COLO668 (cell line): ENCODE measurements around the gene UBALD1.

Experiments
- DNase-seq: peaks from one replicate; lab custom pipeline; 2025; ENCODE audit not compliant: unreplicated experiment; lab: John Stamatoyannopoulos, UW

Gene UBALD1

GRCh38 chr16:4616047-4616811, 1.5 kb upstream of the UBALD1 start:
- peak; percentile 99 for DNase-seq

DNA sequence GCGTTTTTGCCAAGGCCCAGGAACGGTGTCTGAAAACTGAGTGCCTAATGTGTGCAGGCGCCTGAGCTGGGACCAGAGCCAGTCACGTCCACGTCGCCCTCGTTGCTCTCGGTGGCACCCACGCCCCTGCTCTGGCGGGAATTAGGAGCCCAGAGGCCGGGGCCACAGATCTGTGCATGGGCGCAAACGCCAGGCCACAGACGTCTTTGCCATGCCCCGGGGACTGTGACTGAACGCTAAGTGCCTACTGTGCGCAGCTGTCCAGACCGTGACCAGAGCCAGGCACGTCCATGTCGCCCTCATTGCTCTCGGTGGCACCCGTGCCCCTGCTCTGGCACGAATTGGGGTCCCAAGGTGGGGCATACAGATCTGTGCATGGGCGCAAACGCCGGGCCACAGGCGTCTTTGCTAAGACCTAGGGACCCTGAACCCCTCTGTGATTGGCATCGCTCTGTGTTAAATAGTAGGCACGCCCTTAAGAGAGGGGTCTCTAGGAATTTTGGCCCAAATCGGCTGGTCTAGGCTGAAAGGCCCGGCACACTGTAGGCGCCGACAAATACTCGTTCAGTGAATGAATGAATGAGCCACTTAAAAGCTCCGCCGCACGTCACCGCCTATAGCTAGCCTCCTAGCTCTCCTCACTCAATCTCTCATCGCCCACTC, 827 bp upstream of the UBALD1 start:
- peak; percentile 55 for DNase-seq

GRCh38 chr16:4613636-4614570, 785 bp downstream of the UBALD1 start:
- peak; percentile 71 for DNase-seq

- no peak for DNase-seq
Measured at GRCh38 chr16:4612977-4613635, 1.6 kb downstream of the UBALD1 start.

DNA sequence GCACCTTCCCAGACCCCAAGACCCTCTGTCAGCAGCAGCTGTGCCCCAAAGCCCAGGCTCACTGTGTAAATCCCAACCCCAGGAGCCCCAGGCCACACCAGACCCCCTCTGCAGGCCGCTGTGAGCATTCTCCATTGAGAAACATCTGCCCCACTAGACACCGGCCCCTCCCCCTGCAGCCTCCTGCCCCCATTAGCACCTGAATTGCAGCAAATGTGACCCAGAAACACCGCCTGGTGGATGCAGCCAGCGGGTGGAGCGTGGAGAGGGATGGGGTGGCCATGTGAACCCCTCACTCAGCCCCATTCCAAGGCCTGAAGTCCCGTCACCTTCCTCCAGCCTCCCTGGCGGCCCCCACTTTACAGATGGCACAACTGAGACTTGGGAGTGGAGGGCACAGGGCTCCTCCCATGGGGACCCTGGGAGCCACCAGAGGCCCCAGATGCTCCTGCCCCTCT, 2.2 kb downstream of the UBALD1 start:
- DNase-seq = no peak

DNA sequence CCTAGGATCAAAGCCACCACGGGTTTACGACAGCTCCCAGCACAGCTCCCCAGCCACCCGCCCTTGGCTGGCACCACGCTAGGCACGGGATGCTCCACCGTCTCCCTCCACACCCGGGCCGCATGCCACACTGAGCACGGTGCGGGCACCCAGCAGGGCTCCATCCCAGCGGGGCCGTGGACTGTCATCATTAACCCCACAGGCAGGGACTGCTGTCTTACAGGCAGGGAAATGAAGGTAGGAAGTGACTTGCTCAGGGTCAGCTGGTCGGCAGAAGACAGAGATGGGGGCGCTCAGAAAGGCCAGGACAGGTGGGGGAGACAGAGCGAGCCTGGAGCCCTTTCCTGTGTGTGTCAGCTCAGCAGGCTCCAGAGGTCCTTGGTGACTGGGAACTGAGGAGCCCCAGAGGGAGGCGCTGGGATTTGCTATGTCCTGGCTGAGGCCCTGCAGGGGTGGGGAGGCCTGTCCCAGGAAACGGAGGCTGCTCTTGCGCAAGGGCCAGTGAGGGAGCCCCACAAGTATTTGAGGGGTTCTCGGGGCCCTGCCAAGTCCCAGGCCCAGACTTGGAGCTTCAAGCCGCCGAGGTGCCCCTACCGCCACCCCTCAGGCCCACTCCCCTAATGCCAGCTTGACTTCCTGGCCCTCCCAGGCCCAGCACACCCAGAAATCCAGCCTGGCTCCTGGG, 3.2 kb downstream of the UBALD1 start:
- DNase-seq = no peak

DNA sequence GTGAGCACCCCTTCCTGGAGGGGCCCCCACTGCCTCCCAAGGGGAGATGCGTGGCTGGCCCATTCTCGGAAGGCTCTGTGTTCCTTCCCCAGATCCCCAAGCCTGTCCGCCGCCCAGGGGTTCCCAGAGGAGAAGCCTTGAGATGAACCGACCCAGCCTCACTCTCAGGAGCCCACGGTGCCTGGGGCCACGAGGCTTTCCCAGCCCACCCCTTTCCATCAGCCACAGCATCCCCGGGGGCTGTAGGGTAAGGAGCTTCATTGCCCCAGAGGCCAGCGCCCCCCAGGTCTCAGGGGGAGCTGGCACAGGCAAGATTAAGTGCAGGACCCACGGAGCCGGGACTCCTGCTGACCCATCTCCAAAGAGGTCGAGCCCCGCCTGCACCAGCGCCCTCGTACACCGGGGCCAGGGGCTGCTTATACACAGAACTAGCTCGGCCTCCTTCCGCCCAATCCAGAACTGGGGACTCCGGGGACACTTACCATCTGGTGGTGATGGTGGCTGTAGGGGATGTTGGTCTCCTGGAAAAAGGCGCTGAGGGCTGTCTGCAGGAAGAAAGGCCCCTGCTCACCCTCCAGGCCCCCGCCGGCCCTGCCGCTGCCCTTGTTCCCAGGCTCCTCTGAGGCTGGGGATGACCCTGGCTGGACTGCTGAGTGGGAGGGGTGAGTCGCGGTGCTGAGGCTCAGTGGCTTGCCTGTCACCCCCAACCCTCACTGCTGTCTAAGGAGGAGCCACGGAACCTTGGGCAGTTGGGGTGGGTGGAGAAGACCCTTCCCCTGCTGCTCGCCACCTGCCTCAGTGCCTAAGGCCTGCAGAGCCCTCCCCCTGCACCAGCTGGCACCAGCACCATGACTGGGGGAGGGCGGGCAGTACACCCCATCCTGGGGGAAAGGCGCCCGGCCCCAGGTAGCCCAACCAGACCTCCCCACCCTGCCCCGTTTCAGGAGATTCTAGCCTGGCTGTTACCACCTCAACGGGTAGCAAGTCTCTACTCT, 4.4 kb downstream of the UBALD1 start:
- no peak for DNase-seq

- DNase-seq = no peak
Measured at GRCh38 chr16:4609200-4610010, 5.3 kb downstream of the UBALD1 start.

- DNase-seq = no peak
Measured at GRCh38 chr16:4608704-4608980, 6.0 kb downstream of the UBALD1 start.

DNA sequence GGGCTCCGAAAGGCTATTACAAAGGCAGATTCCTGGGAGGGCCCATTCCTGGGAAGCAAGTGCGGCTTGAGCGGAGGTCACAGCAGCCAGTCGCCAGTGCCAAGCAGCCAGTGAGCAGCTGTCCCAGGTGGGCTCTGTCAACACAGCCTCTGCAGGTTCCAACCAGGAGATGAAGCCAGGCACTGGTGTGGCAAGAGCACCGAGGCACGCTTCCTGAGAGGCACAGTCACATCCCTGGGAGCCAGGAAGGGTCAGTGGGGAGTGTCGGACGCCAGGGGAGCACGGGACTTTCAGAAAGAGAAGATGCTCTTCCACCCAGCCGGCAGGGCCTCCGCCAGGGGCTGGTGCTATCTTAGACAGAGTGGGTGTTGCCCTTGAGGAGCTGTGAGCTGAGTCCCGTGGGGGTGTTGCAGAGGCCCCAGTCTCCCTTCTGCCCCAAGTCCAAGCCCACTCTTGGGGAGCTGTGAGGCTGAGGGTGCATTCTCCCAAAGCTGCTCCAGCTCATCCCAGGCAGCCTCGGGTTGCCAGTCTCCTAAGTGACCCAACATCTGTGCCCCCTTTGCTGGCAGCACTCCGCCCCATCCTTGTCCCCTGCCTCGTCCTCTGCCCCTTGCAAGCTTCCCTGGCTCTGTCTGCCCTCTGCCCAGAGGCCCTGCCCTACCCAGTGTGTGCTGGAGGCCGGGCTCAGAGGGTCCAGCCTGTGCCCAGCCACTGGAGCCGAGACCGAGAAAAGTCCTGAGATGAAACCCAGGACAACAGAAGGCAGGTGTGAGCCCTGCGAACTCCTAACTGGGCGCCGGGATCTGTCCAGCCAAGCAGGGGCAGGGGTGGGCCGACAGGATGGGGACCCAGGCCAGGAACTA, 6.6 kb downstream of the UBALD1 start:
- no peak for DNase-seq

DNA sequence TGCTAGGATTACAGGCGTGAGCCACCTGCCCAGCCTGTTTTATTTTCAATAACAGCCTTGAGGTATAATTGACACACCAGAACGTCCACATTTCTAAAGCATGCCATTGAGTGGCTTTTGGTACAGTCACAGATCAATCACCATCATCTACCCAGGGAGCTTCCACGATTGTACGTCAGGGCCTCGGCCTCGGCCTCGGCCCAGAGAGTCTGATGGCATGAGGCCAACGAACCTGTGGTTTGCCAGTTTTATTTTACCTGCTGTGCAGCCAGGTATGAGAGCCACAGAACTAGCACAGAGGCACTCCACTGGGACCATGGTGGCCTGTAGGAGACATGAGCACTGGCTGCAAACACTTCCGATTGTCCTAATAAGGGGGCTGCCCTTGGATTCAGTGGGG, 8.3 kb downstream of the UBALD1 start:
- peak; percentile 18 for DNase-seq

GRCh38 chr16:4604401-4604800, 10.3 kb downstream of the UBALD1 start:
- DNase-seq = no peak

DNA sequence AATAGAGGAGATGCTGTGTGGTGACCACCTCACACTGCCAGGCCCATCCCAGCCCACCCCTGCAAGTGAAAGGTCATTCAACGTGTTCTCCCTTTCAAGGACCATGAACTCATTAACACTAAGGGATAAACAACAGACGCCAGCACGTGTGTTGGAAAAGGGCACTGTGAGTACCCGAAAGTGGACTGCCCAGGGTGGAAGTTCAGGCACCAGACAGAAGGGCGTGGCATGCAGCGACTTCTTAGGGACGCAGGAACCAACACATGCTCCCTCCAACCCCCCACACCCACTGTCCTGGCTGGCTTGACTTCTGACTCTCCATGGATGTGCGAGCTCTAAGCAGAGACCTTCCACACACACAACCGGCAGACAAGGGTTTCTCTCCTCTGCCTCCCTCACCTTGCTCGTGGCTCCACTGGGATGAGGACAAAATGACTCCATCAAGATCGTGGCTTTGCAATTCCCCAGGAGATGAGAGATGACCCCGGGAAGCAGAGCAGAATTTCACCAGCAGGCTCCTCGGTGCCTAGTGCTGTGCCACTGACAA, 11.0 kb downstream of the UBALD1 start:
- no peak for DNase-seq

DNA sequence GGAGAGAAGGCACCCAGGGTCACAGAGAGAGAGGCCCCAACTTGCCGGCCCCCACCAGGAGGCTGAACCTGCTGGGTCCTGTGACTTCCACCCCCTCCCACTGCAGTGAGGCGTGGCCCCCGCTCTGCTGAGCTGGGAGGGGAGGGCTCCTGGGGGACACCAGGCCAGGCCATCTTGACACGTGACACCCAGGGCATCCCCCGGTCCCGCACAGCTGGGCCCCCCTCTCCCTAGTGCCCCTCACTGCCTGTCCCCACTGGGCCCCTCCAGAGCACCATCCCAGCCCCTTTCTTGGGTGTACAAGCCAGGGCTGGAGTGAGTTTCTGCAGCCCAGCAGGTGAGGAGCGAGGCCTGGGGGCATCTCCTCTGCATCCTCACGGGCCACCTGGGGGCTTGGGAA, 12.4 kb downstream of the UBALD1 start:
- no peak for DNase-seq

- DNase-seq = no peak
Measured at GRCh38 chr16:4601864-4602186, 12.9 kb downstream of the UBALD1 start.

DNA sequence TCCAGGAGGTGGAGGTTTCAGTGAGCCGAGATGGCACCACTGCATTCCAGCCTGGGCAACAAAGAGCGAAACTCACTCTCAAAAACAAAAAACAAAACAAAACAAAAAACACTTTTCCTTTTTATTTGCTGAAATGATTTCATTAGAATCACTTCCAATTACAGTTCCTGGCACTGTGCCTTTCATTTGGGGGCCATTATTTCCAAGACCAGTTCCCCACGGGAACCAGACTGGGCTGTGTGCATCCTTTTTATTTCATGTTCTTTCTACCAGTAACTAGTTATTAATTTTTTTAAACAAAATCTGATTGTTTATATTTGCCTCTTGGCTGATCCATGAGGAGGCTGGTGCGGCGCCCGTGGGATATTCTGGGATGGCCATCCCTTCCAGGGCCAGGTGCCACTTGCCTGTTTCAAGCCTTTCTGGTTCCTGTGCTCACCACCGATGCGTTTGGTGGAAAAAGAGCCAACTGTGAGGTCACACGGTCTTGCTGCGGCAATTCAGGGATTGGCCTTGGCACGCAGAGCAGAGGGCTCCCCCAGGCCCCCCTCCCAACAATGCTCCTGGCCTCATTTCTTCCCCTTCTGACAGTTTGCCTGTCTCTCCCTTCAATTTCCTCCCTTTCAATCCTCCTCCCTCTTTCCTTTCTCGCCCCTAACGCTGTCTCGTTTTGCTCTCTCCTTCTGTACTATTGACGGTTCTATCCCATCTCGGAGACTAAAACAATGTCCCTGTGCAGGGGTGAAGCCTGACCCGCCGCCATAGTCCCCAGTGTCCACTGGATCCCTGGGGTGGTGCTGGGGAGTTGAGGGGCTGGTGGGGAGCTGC, 13.4 kb downstream of the UBALD1 start:
- no peak for DNase-seq

DNA sequence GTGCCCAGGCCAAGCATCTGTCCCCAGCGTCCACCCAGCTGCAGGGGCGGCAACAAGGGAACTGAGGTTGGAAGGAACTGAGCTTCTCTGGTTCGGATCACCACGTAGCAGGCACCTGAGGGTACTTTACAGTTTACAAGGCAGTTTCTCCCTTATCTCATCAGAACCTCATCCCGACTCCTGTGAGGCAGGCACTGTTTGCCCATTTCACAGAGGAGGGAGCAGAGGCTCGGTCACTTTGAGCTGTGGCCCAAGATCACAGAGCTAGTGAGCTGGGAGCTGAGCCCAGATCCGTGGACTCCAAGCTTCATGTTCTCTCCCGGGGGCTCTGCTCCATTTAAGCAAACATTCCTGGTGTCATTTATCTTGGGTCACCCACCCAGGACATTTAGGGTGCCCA, 15.1 kb downstream of the UBALD1 start:
- DNase-seq = no peak
